Measurements from ENCODE around the gene RGPD6.
"Not testable (repeated sequence)": the region's sequence is repeated elsewhere in the genome, so short reads cannot be mapped to it uniquely, and the experiment has no call there.

The RGPD6 gene

DNA sequence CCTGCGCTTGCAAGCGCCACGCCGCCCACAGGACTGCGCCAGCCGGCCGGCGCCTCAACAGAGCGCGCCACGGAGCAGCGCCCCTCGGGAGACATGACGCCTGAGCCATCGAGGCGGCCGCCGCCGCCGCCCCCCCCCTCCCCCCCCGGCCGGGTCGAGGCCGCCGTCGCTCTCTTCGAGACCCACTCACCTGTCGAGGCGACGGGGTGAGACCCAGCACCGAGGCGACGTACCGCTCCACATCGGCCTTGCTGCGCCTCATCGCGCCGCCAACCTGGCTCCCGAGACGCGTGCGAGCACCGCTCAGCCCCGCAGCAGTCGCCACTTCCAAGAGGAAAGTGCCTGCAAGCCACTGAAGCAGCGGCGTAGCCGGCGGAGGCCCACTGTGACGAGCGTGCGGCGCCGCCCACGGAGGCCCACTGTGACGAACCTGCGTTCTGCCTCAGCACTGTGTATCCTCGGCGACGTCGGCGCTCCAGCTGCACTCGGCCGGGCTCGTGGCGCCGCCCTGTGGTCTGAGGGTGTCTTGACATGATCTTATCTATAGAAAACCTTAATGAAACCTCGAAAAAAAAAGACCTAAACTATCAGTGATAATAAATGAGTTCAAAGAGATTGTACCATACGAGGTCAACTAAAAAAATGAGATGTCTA, at the start of gene RGPD6:
Gene RGPD6 (minus strand): TSS at position 460 of the 654 bp plus-strand sequence. CDS start 198 bp downstream, at position 262.
- not testable (repeated sequence) for H3K27ac ChIP-seq (ENCODE audit: low read length); H3K36me3 ChIP-seq (ENCODE audit: control insufficient read depth, insufficient read depth, low read length); H3K4me1 ChIP-seq (ENCODE audit: control insufficient read depth, insufficient read depth, low read length); H3K4me3 ChIP-seq (ENCODE audit: low read length); DNase-seq (ENCODE audit: low read depth, low spot score); H3K9me3 ChIP-seq (ENCODE audit: control insufficient read depth, insufficient read depth, low read length); H3K27me3 ChIP-seq (ENCODE audit: control insufficient read depth, insufficient read depth, low read length)
- no CpG with 5 or more reads among the region's 70 CpGs for WGBS (ENCODE audit: insufficient coverage, insufficient read length)

GRCh38 chr2:110619326-110619939, 42.4 kb upstream of the RGPD6 start:
- not testable (repeated sequence) for H3K4me3 ChIP-seq (ENCODE audit: low read length); H3K9me3 ChIP-seq (ENCODE audit: control insufficient read depth, insufficient read depth, low read length); H3K36me3 ChIP-seq (ENCODE audit: control insufficient read depth, insufficient read depth, low read length); DNase-seq (ENCODE audit: low read depth, low spot score); H3K4me1 ChIP-seq (ENCODE audit: control insufficient read depth, insufficient read depth, low read length); H3K27me3 ChIP-seq (ENCODE audit: control insufficient read depth, insufficient read depth, low read length); H3K27ac ChIP-seq (ENCODE audit: low read length)
- no CpG with 5 or more reads among the region's 9 CpGs for WGBS (ENCODE audit: insufficient coverage, insufficient read length)

DNA sequence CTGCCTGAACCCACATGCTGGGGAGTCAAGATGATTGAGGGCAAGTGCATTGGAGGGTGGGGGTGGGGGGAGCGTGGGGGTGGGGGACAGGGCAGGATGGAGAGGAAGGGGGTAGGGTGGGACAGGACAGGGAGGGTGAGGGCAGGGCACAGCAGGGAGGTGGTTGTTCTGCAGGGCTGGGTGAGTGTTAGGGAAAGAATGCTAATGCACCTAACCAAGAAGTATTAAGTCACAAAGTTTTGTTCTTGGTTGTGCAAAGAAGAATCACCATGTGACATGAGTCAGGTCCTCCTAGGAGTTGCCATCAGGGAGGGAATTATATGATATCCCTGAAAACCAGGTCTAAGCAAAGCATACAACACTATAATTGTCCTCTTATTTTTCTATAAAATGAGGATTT, 36.9 kb upstream of the RGPD6 start:
- not testable (repeated sequence) for H3K27me3 ChIP-seq (ENCODE audit: control insufficient read depth, insufficient read depth, low read length); H3K27ac ChIP-seq (ENCODE audit: low read length); H3K9me3 ChIP-seq (ENCODE audit: control insufficient read depth, insufficient read depth, low read length); DNase-seq (ENCODE audit: low read depth, low spot score); H3K4me1 ChIP-seq (ENCODE audit: control insufficient read depth, insufficient read depth, low read length); H3K4me3 ChIP-seq (ENCODE audit: low read length); H3K36me3 ChIP-seq (ENCODE audit: control insufficient read depth, insufficient read depth, low read length)
- WGBS (ENCODE audit: insufficient coverage, insufficient read length) = no CpG with 5 or more reads among the region's 1 CpG

DNA sequence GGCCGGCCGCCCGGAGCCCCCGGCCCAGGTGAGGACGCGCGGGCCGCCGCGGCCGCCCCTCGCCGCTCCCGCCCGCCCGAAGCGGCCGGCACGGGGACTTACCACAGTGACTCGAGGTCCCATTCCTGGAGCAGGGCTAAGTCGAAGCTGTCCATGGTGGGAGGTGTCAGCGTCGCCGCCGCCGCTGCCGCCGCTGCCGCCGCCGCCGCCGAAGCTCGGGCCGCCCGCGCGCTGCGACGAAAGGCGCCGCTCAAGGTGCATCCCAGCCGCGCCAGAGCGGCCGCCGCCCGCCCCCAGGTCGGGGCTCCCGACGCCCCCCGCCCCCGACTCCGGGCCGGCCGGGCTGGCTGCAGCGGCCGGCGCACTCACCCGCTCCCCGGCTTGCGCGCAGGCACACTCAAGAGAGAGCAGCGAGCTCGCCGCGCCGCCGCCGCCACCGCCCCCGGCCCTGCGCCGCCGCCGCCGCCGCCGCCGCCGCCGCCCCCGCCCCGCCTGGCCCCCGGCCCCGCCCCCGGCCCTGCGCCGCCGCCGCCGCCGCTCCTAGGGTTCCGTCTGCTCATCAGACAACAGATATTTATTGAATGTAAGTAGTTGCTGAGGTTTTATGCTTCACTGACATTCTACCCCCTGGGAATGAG, 33.7 kb upstream of the RGPD6 start:
- DNase-seq (ENCODE audit: low read depth, low spot score); H3K9me3 ChIP-seq (ENCODE audit: control insufficient read depth, insufficient read depth, low read length); H3K27ac ChIP-seq (ENCODE audit: low read length); H3K27me3 ChIP-seq (ENCODE audit: control insufficient read depth, insufficient read depth, low read length); H3K4me3 ChIP-seq (ENCODE audit: low read length); H3K4me1 ChIP-seq (ENCODE audit: control insufficient read depth, insufficient read depth, low read length); H3K36me3 ChIP-seq (ENCODE audit: control insufficient read depth, insufficient read depth, low read length): not testable (repeated sequence)
- WGBS (ENCODE audit: insufficient coverage, insufficient read length) = no CpG with 5 or more reads among the region's 94 CpGs

DNA sequence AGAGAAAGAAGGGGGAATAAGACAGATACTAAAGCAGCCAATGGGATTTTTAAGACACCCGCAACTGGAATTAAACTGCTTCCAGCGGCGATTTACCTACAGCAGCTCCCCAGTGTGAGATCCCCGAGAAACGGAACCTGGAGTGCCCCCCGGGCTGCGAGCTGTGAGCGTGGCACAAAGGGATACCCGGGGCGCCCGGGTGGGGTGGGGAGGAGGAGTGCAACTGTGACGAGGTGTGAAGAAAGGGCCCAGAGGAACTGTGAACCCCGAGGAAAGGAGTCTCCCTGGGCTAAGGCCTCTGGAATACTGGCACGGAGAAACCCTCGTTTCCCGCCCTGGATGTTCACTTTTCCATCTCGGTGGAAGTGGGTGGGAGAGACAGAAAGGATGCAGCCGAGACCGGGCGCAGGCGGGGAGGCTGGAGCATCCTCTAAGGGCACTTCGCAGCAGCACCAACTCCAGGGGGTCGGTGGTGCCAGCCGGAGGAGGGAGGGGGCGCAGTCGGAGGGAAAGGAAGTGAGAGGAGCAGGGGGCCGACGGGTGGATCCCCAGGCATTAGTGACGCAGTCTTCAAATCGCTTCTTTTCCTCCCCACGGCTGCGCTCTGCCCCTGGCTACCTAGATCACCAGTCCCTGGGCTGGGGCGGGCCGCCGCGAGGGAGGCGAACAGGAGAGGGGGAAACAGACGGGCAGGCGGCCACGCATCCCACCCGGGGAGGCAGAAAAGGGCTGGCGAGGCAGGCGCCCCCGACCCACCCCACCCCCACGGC, 33.0 kb upstream of the RGPD6 start:
- WGBS (ENCODE audit: insufficient coverage, insufficient read length) = no CpG with 5 or more reads among the region's 45 CpGs
- not testable (repeated sequence) for H3K9me3 ChIP-seq (ENCODE audit: control insufficient read depth, insufficient read depth, low read length); H3K27me3 ChIP-seq (ENCODE audit: control insufficient read depth, insufficient read depth, low read length); H3K27ac ChIP-seq (ENCODE audit: low read length); H3K4me1 ChIP-seq (ENCODE audit: control insufficient read depth, insufficient read depth, low read length); H3K36me3 ChIP-seq (ENCODE audit: control insufficient read depth, insufficient read depth, low read length); H3K4me3 ChIP-seq (ENCODE audit: low read length); DNase-seq (ENCODE audit: low read depth, low spot score)

DNA sequence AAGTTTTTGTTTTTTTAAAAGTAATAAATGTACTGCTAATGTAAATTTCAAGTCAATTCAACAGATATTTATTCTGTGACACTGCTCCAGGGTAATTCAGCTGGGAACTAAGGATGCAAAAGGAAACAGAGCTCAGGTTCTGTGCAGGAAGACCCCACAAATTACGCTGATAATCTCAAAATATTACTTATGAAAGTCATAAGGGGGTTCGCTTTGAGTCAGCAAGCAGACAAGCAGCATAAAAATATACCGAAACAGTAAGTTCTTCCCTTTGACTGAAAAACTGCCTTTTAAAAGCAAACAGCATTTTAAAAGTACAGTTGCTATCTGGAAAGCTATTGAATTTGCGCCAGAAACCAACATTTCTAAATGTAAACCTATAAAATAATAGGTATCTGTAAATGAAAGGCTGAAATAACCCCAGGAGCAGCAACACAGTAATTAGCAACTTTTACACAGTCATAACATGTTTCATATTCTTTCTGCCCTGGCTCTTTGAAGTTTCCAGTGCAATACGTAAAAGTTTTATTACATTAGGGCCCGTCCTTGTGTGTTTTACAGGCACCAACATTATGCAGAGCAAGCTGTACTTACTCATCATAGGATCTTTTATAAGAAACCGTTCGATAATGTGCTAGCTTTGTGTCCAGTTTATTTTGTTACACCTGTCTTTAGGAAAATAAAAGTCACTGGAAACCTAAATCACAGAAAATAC, 31.9 kb upstream of the RGPD6 start:
- no CpG with 5 or more reads among the region's 8 CpGs for WGBS (ENCODE audit: insufficient coverage, insufficient read length)
- H3K9me3 ChIP-seq (ENCODE audit: control insufficient read depth, insufficient read depth, low read length) = not testable (repeated sequence)

DNA sequence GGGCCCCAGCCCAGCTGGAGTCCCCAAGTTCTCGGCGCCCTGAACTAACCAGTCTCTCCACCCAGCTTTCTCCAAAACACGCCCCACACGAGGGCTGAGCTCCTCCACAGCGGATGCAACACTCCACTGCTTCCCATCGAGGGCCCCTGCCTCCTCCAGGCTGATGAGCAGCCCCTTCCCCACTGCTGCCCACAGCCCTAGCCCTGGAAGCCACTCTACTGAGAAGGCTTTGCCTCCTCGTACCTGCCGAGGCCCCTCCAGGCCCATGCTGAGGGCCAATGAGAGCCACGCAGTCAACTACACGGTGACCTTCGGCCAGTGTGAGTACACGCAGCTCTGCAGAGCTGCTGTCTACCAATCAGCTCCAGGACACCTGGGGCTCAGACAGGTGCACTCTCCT, 28.0 kb upstream of the RGPD6 start:
- not testable (repeated sequence) for DNase-seq (ENCODE audit: low read depth, low spot score); H3K27ac ChIP-seq (ENCODE audit: low read length); H3K36me3 ChIP-seq (ENCODE audit: control insufficient read depth, insufficient read depth, low read length); H3K4me1 ChIP-seq (ENCODE audit: control insufficient read depth, insufficient read depth, low read length); H3K9me3 ChIP-seq (ENCODE audit: control insufficient read depth, insufficient read depth, low read length); H3K27me3 ChIP-seq (ENCODE audit: control insufficient read depth, insufficient read depth, low read length); H3K4me3 ChIP-seq (ENCODE audit: low read length)
- WGBS (ENCODE audit: insufficient coverage, insufficient read length) = no CpG with 5 or more reads among the region's 12 CpGs

More for the DNA sequence above, 31.9 kb upstream of the RGPD6 start:
- H3K4me3 ChIP-seq (ENCODE audit: low read length); H3K36me3 ChIP-seq (ENCODE audit: control insufficient read depth, insufficient read depth, low read length); H3K4me1 ChIP-seq (ENCODE audit: control insufficient read depth, insufficient read depth, low read length); H3K27ac ChIP-seq (ENCODE audit: low read length); DNase-seq (ENCODE audit: low read depth, low spot score); H3K27me3 ChIP-seq (ENCODE audit: control insufficient read depth, insufficient read depth, low read length): not testable (repeated sequence)

GRCh38 chr2:110603917-110604591, 27.0 kb upstream of the RGPD6 start:
- not testable (repeated sequence) for H3K27me3 ChIP-seq (ENCODE audit: control insufficient read depth, insufficient read depth, low read length); H3K4me3 ChIP-seq (ENCODE audit: low read length); H3K36me3 ChIP-seq (ENCODE audit: control insufficient read depth, insufficient read depth, low read length); H3K4me1 ChIP-seq (ENCODE audit: control insufficient read depth, insufficient read depth, low read length); H3K27ac ChIP-seq (ENCODE audit: low read length); H3K9me3 ChIP-seq (ENCODE audit: control insufficient read depth, insufficient read depth, low read length); DNase-seq (ENCODE audit: low read depth, low spot score)
- WGBS (ENCODE audit: insufficient coverage, insufficient read length) = no CpG with 5 or more reads among the region's 8 CpGs

GRCh38 chr2:110602139-110602538, 25.1 kb upstream of the RGPD6 start:
- H3K9me3 ChIP-seq (ENCODE audit: control insufficient read depth, insufficient read depth, low read length); H3K27ac ChIP-seq (ENCODE audit: low read length); DNase-seq (ENCODE audit: low read depth, low spot score); H3K4me1 ChIP-seq (ENCODE audit: control insufficient read depth, insufficient read depth, low read length); H3K27me3 ChIP-seq (ENCODE audit: control insufficient read depth, insufficient read depth, low read length); H3K4me3 ChIP-seq (ENCODE audit: low read length); H3K36me3 ChIP-seq (ENCODE audit: control insufficient read depth, insufficient read depth, low read length): not testable (repeated sequence)
- WGBS (ENCODE audit: insufficient coverage, insufficient read length) = no CpG with 5 or more reads among the region's 9 CpGs

DNA sequence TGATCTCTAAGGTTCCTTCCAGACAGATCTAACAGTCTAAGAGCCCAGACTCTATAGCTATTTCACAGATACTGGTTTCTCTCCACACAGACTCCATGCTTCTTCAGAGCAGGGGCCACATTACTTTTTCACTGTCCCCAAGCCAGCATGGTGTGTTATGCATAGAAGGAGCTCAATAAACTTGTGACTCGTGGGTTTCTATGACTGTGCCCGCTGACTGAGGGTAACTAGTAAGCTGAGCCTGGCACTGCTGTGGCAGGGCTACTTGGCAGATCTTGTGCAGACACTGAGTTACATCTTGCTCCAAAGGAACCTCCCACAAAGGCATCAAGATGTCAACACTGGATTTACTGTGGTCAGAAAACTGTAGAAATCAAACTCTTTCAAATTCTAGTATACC, 15.0 kb upstream of the RGPD6 start:
- DNase-seq (ENCODE audit: low read depth, low spot score); H3K4me3 ChIP-seq (ENCODE audit: low read length); H3K9me3 ChIP-seq (ENCODE audit: control insufficient read depth, insufficient read depth, low read length); H3K27me3 ChIP-seq (ENCODE audit: control insufficient read depth, insufficient read depth, low read length); H3K4me1 ChIP-seq (ENCODE audit: control insufficient read depth, insufficient read depth, low read length); H3K27ac ChIP-seq (ENCODE audit: low read length); H3K36me3 ChIP-seq (ENCODE audit: control insufficient read depth, insufficient read depth, low read length): not testable (repeated sequence)
- WGBS (ENCODE audit: insufficient coverage, insufficient read length) = no CpG with 5 or more reads among the region's 2 CpGs
